Measurements from ENCODE around the gene POU6F2. TPM values are rescaled to one million over a fixed set of nuclear protein-coding genes. Genes with fewer than 3 reads are reported as not detected.

Gene POU6F2
- total and polyA plus RNA-seq, 4 experiments from 2014 or later: not detected

DNA sequence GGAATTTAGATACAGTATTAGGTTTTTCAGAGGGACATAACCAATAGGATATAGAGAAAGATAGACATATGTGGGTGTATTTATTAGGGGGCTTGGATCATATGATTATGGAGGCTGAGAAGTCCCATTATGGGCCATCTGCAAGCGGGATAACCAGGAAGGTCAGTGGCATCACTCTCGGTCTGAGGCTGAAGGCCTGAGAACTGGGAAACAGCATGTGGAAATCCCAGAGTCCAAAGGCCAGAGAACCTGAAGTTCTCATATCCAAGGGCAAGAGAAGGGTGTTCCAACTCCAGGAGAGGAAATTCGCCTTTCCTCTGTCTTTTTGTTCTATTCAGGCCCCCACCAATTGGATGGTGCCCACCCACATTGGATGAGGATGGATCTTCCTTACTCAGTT lies 180.7 kb downstream of the POU6F2 start:
- Histone ChIP-seq H3K4me3 (ENCODE audit: low read length in 2 of 2) (no peak overlapping the region), H3K27me3 (ENCODE audit: insufficient read depth, low read length) (no peaks in the 10 kb centered on the region), H3K36me3 (ENCODE audit: insufficient read depth, low read length) (no peaks in the 10 kb centered on the region), H3K27ac (ENCODE audit: low read depth, low read length) (no peak overlapping the region), H3K4me1 (ENCODE audit: insufficient read depth, low read length) (no peaks in the 10 kb centered on the region), H3K9me3 (ENCODE audit: control insufficient read depth in 1 of 2, low read length in 2 of 2) (no peaks in the 10 kb centered on the region)
- DNase-seq: no peak
- ChIA-PET CTCF (ENCODE audit: partially characterized antibody) (no interaction called here), POLR2A (ENCODE audit: partially characterized antibody) (no interaction called here)
- Mint-ChIP-seq H3K27me3 (peaks cover 3 to 5% of the 10 kb centered on the region in 2 donors), H3K27ac (no peak overlapping the region), H3K9me3 (no peaks in the 10 kb centered on the region), H3K36me3 (no peaks in the 10 kb centered on the region), H3K4me1 (no peaks in the 10 kb centered on the region), H3K4me3 (no peak overlapping the region)
- intact Hi-C loops (cut with micrococcal nuclease): no loop called here

DNA sequence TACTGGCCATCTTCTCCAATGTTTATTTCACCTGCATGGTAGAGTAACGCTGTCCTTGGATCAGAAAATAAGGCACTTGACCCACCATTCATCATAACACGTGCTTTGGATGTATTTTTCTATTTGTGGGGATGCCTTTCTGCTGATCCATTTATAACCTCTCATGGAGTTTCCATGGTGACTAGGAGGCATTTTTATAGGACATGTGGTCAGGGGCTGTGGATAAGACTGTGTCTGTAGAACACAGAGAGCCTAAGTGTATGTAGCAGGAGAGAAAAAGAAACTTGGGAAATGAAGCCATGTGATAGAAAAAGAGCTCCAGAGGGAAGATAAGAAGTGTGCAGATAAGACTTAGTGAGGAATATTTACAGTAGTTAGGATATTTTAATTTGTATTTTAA lies 184.2 kb downstream of the POU6F2 start:
- no peaks in the 10 kb centered on the region for H3K36me3 ChIP-seq (ENCODE audit: insufficient read depth, low read length)
- no peak overlapping the region for H3K27ac Mint-ChIP-seq
- ChIA-PET CTCF (ENCODE audit: partially characterized antibody) (no interaction called here), POLR2A (ENCODE audit: partially characterized antibody) (no interaction called here)
- no peak for DNase-seq
- no peaks in the 10 kb centered on the region for H3K27me3 Mint-ChIP-seq
- no peaks in the 10 kb centered on the region for H3K4me1 ChIP-seq (ENCODE audit: insufficient read depth, low read length)
- no peaks in the 10 kb centered on the region for H3K9me3 ChIP-seq (ENCODE audit: control insufficient read depth in 1 of 2, low read length in 2 of 2)
- H3K4me1 Mint-ChIP-seq: no peaks in the 10 kb centered on the region
- no peak overlapping the region for H3K27ac ChIP-seq (ENCODE audit: low read depth, low read length)
- no peak overlapping the region for H3K4me3 ChIP-seq (ENCODE audit: low read length in 2 of 2)
- H3K4me3 Mint-ChIP-seq: no peak overlapping the region
- no peaks in the 10 kb centered on the region for H3K36me3 Mint-ChIP-seq
- peaks cover 0 to 3% (median 0%) of the 10 kb centered on the region in 8 donors for H3K9me3 Mint-ChIP-seq
- intact Hi-C loops (cut with micrococcal nuclease): no loop called here
- no peaks in the 10 kb centered on the region for H3K27me3 ChIP-seq (ENCODE audit: insufficient read depth, low read length)

DNA sequence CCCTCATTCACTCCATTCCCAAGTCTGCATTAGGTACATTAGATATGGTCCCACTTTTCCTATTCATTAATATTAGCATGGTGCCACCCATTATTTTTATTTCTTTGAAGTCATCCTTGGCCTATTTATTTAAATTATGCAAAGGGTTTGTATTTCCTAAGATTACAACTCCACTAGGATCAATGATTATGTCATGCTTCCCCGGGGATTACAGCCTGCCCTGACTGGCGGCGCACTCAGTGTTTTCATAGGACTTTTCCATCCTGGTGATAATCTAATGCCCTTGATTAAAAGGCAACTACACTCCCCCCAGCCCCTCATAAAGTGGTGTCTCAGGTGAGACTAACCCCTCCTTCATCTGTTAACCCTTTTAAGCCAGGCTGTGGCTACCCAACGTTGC lies 187.2 kb downstream of the POU6F2 start:
- Mint-ChIP-seq H3K4me1 (no peaks in the 10 kb centered on the region), H3K9me3 (peaks cover 0 to 3% (median 0%) of the 10 kb centered on the region in 8 donors), H3K27me3 (no peaks in the 10 kb centered on the region), H3K4me3 (no peak overlapping the region), H3K27ac (no peak overlapping the region), H3K36me3 (no peaks in the 10 kb centered on the region)
- no peaks in the 10 kb centered on the region for H3K27me3 ChIP-seq (ENCODE audit: insufficient read depth, low read length)
- no peaks in the 10 kb centered on the region for H3K9me3 ChIP-seq (ENCODE audit: control insufficient read depth in 1 of 2, low read length in 2 of 2)
- H3K4me1 ChIP-seq (ENCODE audit: insufficient read depth, low read length): no peaks in the 10 kb centered on the region
- ChIA-PET CTCF (ENCODE audit: partially characterized antibody) (no interaction called here), POLR2A (ENCODE audit: partially characterized antibody) (no interaction called here)
- no peak for DNase-seq
- no peak overlapping the region for H3K4me3 ChIP-seq (ENCODE audit: low read length in 2 of 2)
- H3K36me3 ChIP-seq (ENCODE audit: insufficient read depth, low read length): no peaks in the 10 kb centered on the region
- intact Hi-C loops (cut with micrococcal nuclease): no loop called here
- no peak overlapping the region for H3K27ac ChIP-seq (ENCODE audit: low read depth, low read length)

DNA sequence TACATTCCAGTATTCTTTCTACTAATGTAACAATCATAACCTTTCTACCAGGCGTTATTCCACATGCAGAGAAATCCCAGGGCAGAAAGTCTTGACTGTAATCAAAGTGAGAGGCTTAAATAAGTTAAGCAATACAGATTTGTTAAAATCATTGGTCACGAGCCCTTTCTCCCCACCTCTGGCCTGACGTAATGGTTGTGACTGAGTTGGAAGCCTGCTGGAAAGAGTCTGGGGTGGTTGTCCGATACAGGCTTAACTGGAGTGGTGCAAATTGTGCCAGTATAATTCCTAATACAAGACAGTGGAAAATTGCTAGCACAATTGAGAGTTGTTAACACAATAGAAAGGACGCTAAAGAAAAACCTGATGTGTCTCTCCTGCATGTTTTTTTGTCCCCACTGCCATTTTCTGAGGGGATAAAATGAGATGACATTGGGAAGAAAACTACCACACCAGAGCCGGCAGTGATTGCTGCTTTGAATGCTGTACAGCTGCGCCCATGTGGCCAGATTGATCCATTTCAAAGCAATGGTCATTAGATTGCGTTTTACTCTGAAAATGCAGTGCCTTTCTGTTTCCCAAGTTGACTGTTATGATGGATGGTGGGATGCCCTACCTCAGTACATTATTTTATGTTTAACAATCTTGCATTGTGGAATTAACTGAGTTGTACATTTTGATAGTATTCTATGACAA lies 190.8 kb downstream of the POU6F2 start:
- POLR2A ChIA-PET (ENCODE audit: partially characterized antibody): no interaction called here
- CTCF ChIA-PET (ENCODE audit: partially characterized antibody): no interaction called here
- Histone ChIP-seq H3K4me3 (ENCODE audit: low read length in 2 of 2) (no peak overlapping the region), H3K36me3 (ENCODE audit: insufficient read depth, low read length) (no peaks in the 10 kb centered on the region), H3K4me1 (ENCODE audit: insufficient read depth, low read length) (no peaks in the 10 kb centered on the region), H3K27me3 (ENCODE audit: insufficient read depth, low read length) (no peaks in the 10 kb centered on the region), H3K9me3 (ENCODE audit: control insufficient read depth in 1 of 2, low read length in 2 of 2) (no peaks in the 10 kb centered on the region), H3K27ac (ENCODE audit: low read depth, low read length) (no peak overlapping the region)
- Mint-ChIP-seq H3K27me3 (no peaks in the 10 kb centered on the region), H3K4me3 (no peak overlapping the region), H3K9me3 (peaks cover 0 to 3% (median 0%) of the 10 kb centered on the region in 8 donors), H3K4me1 (no peaks in the 10 kb centered on the region), H3K27ac (peak overlapping the region in 1 of 7 donors; percentile 46), H3K36me3 (no peaks in the 10 kb centered on the region)
- intact Hi-C loops (cut with micrococcal nuclease): no loop called here
- DNase-seq: no peak

DNA sequence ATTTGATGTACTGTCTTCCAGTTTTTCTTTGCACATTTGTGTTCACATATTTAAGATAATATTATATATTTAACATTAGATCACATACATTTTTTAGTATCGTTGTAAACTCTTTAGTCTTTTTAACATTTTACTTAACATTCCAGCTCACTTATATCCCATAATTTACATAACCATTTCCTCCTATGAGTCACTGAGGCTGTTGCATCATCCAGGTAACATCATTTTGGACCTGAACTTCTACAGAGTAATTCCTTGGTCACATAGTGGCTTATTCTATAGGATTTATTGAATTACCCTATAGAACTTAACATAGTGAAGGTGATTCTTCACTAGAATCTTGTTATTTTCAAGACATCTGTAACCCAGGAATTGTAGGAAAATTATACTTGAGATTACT lies 194.4 kb downstream of the POU6F2 start:
- H3K4me1 Mint-ChIP-seq: no peaks in the 10 kb centered on the region
- intact Hi-C loops (cut with micrococcal nuclease): no loop called here
- POLR2A ChIA-PET (ENCODE audit: partially characterized antibody): no interaction called here

DNA sequence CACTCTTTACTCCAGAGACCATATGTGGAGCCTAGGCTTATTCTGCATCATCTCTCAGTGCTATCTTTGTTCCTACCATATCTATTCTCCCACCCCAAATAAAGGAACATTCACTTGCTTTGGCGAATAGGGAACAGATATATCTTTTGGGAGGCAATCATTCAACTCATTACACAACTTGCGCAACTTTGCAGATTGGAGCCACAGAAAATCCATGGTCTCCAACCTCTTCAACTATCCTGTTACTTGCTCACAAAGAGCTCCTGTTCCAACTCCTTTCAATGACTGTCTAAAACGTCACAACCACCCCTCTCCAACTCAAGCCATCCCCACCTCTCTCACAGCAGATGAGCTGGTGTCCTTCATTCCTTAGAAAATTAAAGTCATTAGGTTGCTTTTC lies 203.7 kb downstream of the POU6F2 start:
- no peak overlapping the region for H3K4me3 ChIP-seq (ENCODE audit: low read length in 2 of 2)
- Mint-ChIP-seq H3K9me3 (peaks cover 0 to 1% (median 0%) of the 10 kb centered on the region in 8 donors), H3K27ac (no peak overlapping the region), H3K4me1 (no peaks in the 10 kb centered on the region), H3K4me3 (no peak overlapping the region), H3K36me3 (no peaks in the 10 kb centered on the region), H3K27me3 (peaks cover 1% of the 10 kb centered on the region in 2 donors)
- no peaks in the 10 kb centered on the region for H3K36me3 ChIP-seq (ENCODE audit: insufficient read depth, low read length)
- H3K4me1 ChIP-seq (ENCODE audit: insufficient read depth, low read length): no peaks in the 10 kb centered on the region
- no peak overlapping the region for H3K27ac ChIP-seq (ENCODE audit: low read depth, low read length)
- ChIA-PET CTCF (ENCODE audit: partially characterized antibody) (no interaction called here), POLR2A (ENCODE audit: partially characterized antibody) (no interaction called here)
- intact Hi-C loops (cut with micrococcal nuclease): no loop called here
- DNase-seq: no peak
- no peaks in the 10 kb centered on the region for H3K27me3 ChIP-seq (ENCODE audit: insufficient read depth, low read length)
- no peaks in the 10 kb centered on the region for H3K9me3 ChIP-seq (ENCODE audit: control insufficient read depth in 1 of 2, low read length in 2 of 2)

More for the DNA sequence above, 194.4 kb downstream of the POU6F2 start:
- no peak for DNase-seq
- H3K36me3 Mint-ChIP-seq: no peaks in the 10 kb centered on the region
- Histone ChIP-seq H3K27me3 (ENCODE audit: insufficient read depth, low read length) (no peaks in the 10 kb centered on the region), H3K4me3 (ENCODE audit: low read length in 2 of 2) (no peak overlapping the region), H3K9me3 (ENCODE audit: control insufficient read depth in 1 of 2, low read length in 2 of 2) (no peaks in the 10 kb centered on the region), H3K36me3 (ENCODE audit: insufficient read depth, low read length) (no peaks in the 10 kb centered on the region), H3K27ac (ENCODE audit: low read depth, low read length) (no peak overlapping the region), H3K4me1 (ENCODE audit: insufficient read depth, low read length) (no peaks in the 10 kb centered on the region)
- no peaks in the 10 kb centered on the region for H3K27me3 Mint-ChIP-seq
- no peak overlapping the region for H3K4me3 Mint-ChIP-seq
- no peak overlapping the region for H3K27ac Mint-ChIP-seq
- H3K9me3 Mint-ChIP-seq: peaks cover 0 to 2% (median 0%) of the 10 kb centered on the region in 8 donors
- CTCF ChIA-PET (ENCODE audit: partially characterized antibody): no interaction called here

DNA sequence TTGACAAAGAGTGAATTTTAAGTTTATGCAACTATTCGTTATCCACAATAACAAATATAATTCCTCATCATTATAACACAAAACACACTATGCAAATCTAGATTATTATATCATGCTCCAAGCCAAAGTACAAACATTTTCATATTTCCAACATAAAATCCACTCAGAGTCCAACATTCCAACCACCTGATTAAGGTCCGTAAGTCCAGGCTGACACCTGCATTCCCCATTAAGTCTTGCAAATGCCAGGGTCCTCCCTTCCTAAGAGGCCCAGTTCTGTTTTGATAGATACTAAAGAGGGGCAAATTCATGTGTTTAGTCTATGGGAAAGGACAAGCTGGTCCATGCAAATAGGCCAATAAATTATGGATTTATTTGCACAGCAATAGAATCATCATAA lies 206.1 kb downstream of the POU6F2 start:
- no peak overlapping the region for H3K4me3 Mint-ChIP-seq
- Histone ChIP-seq H3K9me3 (ENCODE audit: control insufficient read depth in 1 of 2, low read length in 2 of 2) (no peaks in the 10 kb centered on the region), H3K36me3 (ENCODE audit: insufficient read depth, low read length) (no peaks in the 10 kb centered on the region), H3K4me1 (ENCODE audit: insufficient read depth, low read length) (no peaks in the 10 kb centered on the region), H3K27ac (ENCODE audit: low read depth, low read length) (no peak overlapping the region), H3K4me3 (ENCODE audit: low read length in 2 of 2) (no peak overlapping the region), H3K27me3 (ENCODE audit: insufficient read depth, low read length) (no peaks in the 10 kb centered on the region)
- no peak for DNase-seq
- intact Hi-C loops (cut with micrococcal nuclease): no loop called here
- H3K36me3 Mint-ChIP-seq: no peaks in the 10 kb centered on the region
- H3K27ac Mint-ChIP-seq: no peak overlapping the region
- POLR2A ChIA-PET (ENCODE audit: partially characterized antibody): no interaction called here
- H3K27me3 Mint-ChIP-seq: peaks cover 1 to 4% of the 10 kb centered on the region in 2 donors
- CTCF ChIA-PET (ENCODE audit: partially characterized antibody): no interaction called here
- H3K4me1 Mint-ChIP-seq: no peaks in the 10 kb centered on the region
- peaks cover 0 to 3% (median 0%) of the 10 kb centered on the region in 8 donors for H3K9me3 Mint-ChIP-seq

DNA sequence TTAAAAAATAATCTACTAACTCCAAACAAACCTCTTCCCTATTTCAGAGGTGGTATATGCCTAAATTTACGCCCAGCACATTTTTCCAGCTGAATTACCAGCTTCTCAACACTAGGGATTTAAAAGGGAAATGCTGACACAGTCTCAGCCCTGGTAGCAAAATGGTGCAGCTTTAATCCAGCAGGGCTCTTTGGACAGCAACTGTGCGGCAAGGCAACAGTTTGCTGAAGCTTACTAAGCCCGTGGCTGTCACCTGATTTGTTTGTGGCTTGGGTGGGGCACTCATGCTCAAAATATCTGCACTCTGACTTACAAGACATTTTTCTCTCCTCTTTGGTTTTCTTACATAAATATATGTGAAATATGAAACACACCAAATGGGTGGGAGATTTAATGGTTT lies 206.7 kb downstream of the POU6F2 start:
- H3K27ac ChIP-seq (ENCODE audit: low read depth, low read length): no peak overlapping the region
- H3K4me1 ChIP-seq (ENCODE audit: insufficient read depth, low read length): no peaks in the 10 kb centered on the region
- H3K27me3 ChIP-seq (ENCODE audit: insufficient read depth, low read length): no peaks in the 10 kb centered on the region
- no peak overlapping the region for H3K4me3 ChIP-seq (ENCODE audit: low read length in 2 of 2)
- intact Hi-C loops (cut with micrococcal nuclease): no loop called here
- no peak overlapping the region for H3K4me3 Mint-ChIP-seq
- no peak overlapping the region for H3K27ac Mint-ChIP-seq
- peaks cover 1 to 4% of the 10 kb centered on the region in 2 donors for H3K27me3 Mint-ChIP-seq
- no peaks in the 10 kb centered on the region for H3K4me1 Mint-ChIP-seq
- H3K36me3 ChIP-seq (ENCODE audit: insufficient read depth, low read length): no peaks in the 10 kb centered on the region
- DNase-seq: no peak
- ChIA-PET POLR2A (ENCODE audit: partially characterized antibody) (no interaction called here), CTCF (ENCODE audit: partially characterized antibody) (no interaction called here)
- no peaks in the 10 kb centered on the region for H3K36me3 Mint-ChIP-seq
- no peaks in the 10 kb centered on the region for H3K9me3 ChIP-seq (ENCODE audit: control insufficient read depth in 1 of 2, low read length in 2 of 2)
- H3K9me3 Mint-ChIP-seq: peaks cover 0 to 4% (median 0%) of the 10 kb centered on the region in 8 donors

All from CD4-positive, alpha-beta memory T cell (primary cell).